IPS-18c (cell line): ENCODE measurements around the gene PNPLA7.
"Not testable (repeated sequence)": the region's sequence is repeated elsewhere in the genome, so short reads cannot be mapped to it uniquely, and the experiment has no call there.

ENCODE experiments used
- H3K4me3 ChIP-seq: 2 replicates; pipeline ENCODE4 v1.7.0; 2013; ENCODE audit warnings: low read depth, mild to moderate bottlenecking, low read length, moderate library complexity; ENCODE audit not compliant: insufficient read depth
- H3K9me3 ChIP-seq: one replicate; pipeline ENCODE4 v1.6.1; 2013; ENCODE audit warnings: mild to moderate bottlenecking, low read length, moderate library complexity; ENCODE audit not compliant: control insufficient read depth, insufficient read depth

The PNPLA7 gene

GRCh38 chr9:137415451-137415850 is 134.8 kb downstream of the PNPLA7 start:
- no peak overlapping the region for H3K4me3 ChIP-seq

DNA sequence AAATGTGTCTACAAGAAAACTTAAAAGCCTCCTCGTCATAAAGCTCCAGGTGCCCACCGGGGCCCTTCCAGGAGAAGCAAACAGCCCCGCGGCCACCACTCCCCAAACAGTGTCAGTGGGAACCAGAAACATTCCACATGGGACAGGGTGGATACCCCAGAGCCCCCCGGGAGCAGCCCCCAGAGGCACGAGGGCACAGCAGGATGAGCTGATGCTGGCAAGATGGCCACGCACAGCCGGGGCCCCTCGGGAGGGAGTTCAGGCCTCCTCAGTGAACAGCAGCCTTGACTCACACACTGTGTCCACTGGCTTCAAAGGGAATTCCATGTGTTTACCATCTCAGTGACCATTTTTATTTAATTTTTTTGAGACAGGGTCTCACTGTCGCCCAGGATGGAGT is 137.8 kb downstream of the PNPLA7 start:
- Histone ChIP-seq H3K4me3 (no peak overlapping the region), H3K9me3 (no peaks in the 10 kb centered on the region)

More at GRCh38 chr9:137415451-137415850, 134.8 kb downstream of the PNPLA7 start:
- H3K9me3 ChIP-seq, result no peaks in the 10 kb centered on the region

DNA sequence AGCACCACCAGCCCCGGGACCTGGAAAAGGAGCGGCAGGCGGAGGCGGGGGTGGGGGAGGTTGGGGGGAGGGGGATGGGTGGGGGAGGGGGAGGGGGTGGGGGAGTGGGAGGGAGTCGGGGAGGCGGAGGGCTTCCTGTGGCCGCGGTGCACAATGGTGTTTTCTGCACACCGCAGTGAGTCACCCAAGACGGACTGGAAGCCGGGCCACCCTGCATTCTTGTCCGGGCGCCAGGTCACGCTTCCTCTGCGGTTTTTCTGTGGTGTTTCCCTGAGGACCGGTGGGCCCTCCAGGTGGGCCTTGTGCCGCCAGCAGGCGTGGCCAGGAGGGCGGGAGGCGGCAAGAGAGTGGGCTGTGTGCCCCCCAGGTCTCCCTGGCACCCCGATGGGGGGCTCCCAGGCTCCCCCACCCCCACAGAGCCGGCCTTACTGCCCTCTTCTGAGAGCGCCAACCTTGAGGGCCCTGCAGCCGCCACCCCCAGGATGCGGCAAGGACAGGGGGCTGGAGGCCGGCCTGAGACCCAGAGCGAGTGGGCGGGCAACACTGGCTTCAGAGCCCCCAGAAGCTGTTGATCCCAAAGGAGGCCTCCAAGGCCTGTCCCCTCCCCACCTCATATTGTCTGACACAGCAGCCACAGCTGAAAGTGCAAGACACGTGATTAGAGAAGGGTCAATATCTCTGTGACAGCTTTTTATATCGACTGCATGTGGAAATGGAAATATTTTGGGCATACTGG is 138.4 kb downstream of the PNPLA7 start:
- H3K9me3 ChIP-seq, result no peaks in the 10 kb centered on the region
- no peak overlapping the region for H3K4me3 ChIP-seq

- H3K4me3 ChIP-seq, result no peak overlapping the region
- H3K9me3 ChIP-seq, result no peaks in the 10 kb centered on the region
Observed at GRCh38 chr9:137411260-137411644, 138.9 kb downstream of the PNPLA7 start.

- no peak overlapping the region for H3K4me3 ChIP-seq
- no peaks in the 10 kb centered on the region for H3K9me3 ChIP-seq
Observed at GRCh38 chr9:137410891-137411249, 139.3 kb downstream of the PNPLA7 start.

- H3K9me3 ChIP-seq, H3K4me3 ChIP-seq: not testable (repeated sequence)
Observed at GRCh38 chr9:137410236-137410890, 139.8 kb downstream of the PNPLA7 start.
